Endothelial cell of umbilical vein (primary cell): Measurements from ENCODE around the gene NDUFAF8. TPM values are rescaled to one million over a fixed set of nuclear protein-coding genes. Genes with fewer than 3 reads are reported as not detected.

Experiments used
- BruUV-seq: library from RNA; stranded (reverse); fragments of 400-500 nt; replicated peaks from 2 replicates; lab custom pipeline; 2021; lab: Mats Ljungman, UMichigan
- CTCF ChIA-PET: fragments of 300-600, 350-600 bp; sonication (Branson Sonifier 250); formaldehyde crosslinking; loops from one replicate; lab custom pipeline; 2021; ENCODE audit warnings: antibody characterized with exemption, inconsistent platforms; lab: Charles Lee
- POLR2A ChIA-PET: fragments of 300-600, 350-600 bp; sonication (Branson Sonifier 250); formaldehyde crosslinking; loops from one replicate; lab custom pipeline; 2021; ENCODE audit warnings: antibody characterized with exemption, inconsistent platforms; lab: Charles Lee
- DNase-seq: peaks from one replicate; pipeline ENCODE4 v3.0.0-alpha.2; 2011; ENCODE audit warnings: low read depth, low spot score
- FAIRE-seq: peaks from 2 replicates; lab custom pipeline; 2011; peaks lifted over from hg19 to GRCh38; lab: Jason Lieb, UNC
- H2AFZ ChIP-seq: 2 replicates; pipeline ENCODE4 v1.6.0; 2012; ENCODE audit warnings: low read depth, low read length, control low read depth, inconsistent platforms
- H3K27ac ChIP-seq: 2 replicates; pipeline ENCODE4 v1.5.1; 2011; ENCODE audit warnings: low read depth, mild to moderate bottlenecking, control low read depth, low read length, moderate library complexity; ENCODE audit not compliant: insufficient read depth
- H3K27me3 ChIP-seq, 2 experiments: 2 replicates each; pipeline versions ENCODE4 v1.6.0 to v1.6.1; 2011; ENCODE audit warnings: low read length in 2 of 2, mixed read lengths in 1 of 2; ENCODE audit not compliant: control insufficient read depth in 2 of 2, insufficient read depth in 2 of 2
- H3K36me3 ChIP-seq, 2 experiments: 2 replicates in 1 of 2; 3 replicates in 1 of 2; pipeline ENCODE4 v1.5.1; 2011; ENCODE audit warnings: low read length in 2 of 2, mild to moderate bottlenecking in 1 of 2, moderate library complexity in 1 of 2; ENCODE audit not compliant: control insufficient read depth in 2 of 2, insufficient read depth in 2 of 2; ENCODE audit errors: extremely low read depth in 1 of 2
- H3K4me1 ChIP-seq: 3 replicates; pipeline ENCODE4 v1.5.1; 2011; ENCODE audit warnings: mild to moderate bottlenecking, low read length; ENCODE audit not compliant: control insufficient read depth, insufficient read depth; ENCODE audit errors: extremely low read depth
- H3K4me2 ChIP-seq: 2 replicates; pipeline ENCODE4 v1.6.1; 2011; ENCODE audit warnings: low read length, control low read depth, mixed read lengths; ENCODE audit not compliant: insufficient read depth
- H3K4me3 ChIP-seq, 3 experiments: fragments of 200-600 bp in 1 of 3; sonication (generic), shearing (Covaris generic) in 1 of 3; replicated peaks in 1 of 3; 2 replicates each; pipeline ENCODE4 v1.5.1; 2011 to 2016; ENCODE audit warnings: control low read depth in 3 of 3, low read length in 3 of 3, mild to moderate bottlenecking in 2 of 3, inconsistent platforms in 1 of 3, low read depth in 1 of 3, moderate library complexity in 1 of 3; ENCODE audit not compliant: insufficient read depth in 1 of 3
- H3K79me2 ChIP-seq: 2 replicates; pipeline ENCODE4 v1.6.0; 2012; ENCODE audit warnings: low read length, inconsistent platforms; ENCODE audit not compliant: control insufficient read depth, insufficient read depth
- H3K9ac ChIP-seq: replicated peaks from 2 replicates; pipeline ENCODE3; 2011; ENCODE audit warnings: low read length, control low read depth; ENCODE audit not compliant: insufficient read depth; ENCODE audit errors: extremely low read depth
- H3K9me1 ChIP-seq: replicated peaks from 3 replicates; pipeline ENCODE4 v1.6.0; 2011; ENCODE audit warnings: mild to moderate bottlenecking, low read length; ENCODE audit not compliant: control insufficient read depth, insufficient read depth; ENCODE audit errors: extremely low read depth
- H3K9me3 ChIP-seq: replicated peaks from 2 replicates; pipeline ENCODE4 v1.5.1; 2012; ENCODE audit warnings: low read length, inconsistent platforms; ENCODE audit not compliant: control insufficient read depth, insufficient read depth
- H4K20me1 ChIP-seq: replicated peaks from 2 replicates; pipeline ENCODE3; 2011; ENCODE audit warnings: mild to moderate bottlenecking, low read length; ENCODE audit not compliant: control insufficient read depth, insufficient read depth; ENCODE audit errors: extremely low read depth
- EZH2 ChIP-seq: IDR thresholded peaks from 2 replicates; pipeline ENCODE4 v1.6.1; 2012; ENCODE audit warnings: borderline replicate concordance, low read depth, mild to moderate bottlenecking, moderate library complexity, low read length, inconsistent platforms; ENCODE audit not compliant: severe bottlenecking
- FOS ChIP-seq: IDR thresholded peaks from 2 replicates; pipeline ENCODE4 v1.6.1; 2011; ENCODE audit warnings: mild to moderate bottlenecking, low read length, moderate library complexity, borderline replicate concordance; ENCODE audit not compliant: insufficient read depth
- GATA2 ChIP-seq: IDR thresholded peaks from 2 replicates; pipeline ENCODE4 v1.7.0; 2011; ENCODE audit warnings: low read depth, mild to moderate bottlenecking, moderate library complexity, mixed read lengths, low read length; ENCODE audit not compliant: insufficient read length, insufficient read depth
- JUN ChIP-seq: IDR thresholded peaks from 2 replicates; pipeline ENCODE4 v1.6.1; 2011; ENCODE audit warnings: borderline replicate concordance, low read depth; ENCODE audit not compliant: insufficient read length, insufficient read depth
- MYC ChIP-seq: IDR thresholded peaks from one replicate; pipeline ENCODE4 v1.6.1; 2011; ENCODE audit warnings: mild to moderate bottlenecking, low read depth, low read length
- POLR2A ChIP-seq: IDR thresholded peaks from 2 replicates; pipeline ENCODE4 v1.6.1; 2012; ENCODE audit warnings: low read depth, mild to moderate bottlenecking, control low read depth, low read length
- POLR2AphosphoS5 ChIP-seq: IDR thresholded peaks from 2 replicates; pipeline ENCODE4 v1.6.1; 2012; ENCODE audit warnings: low read depth, mild to moderate bottlenecking, control low read depth, low read length, moderate library complexity; ENCODE audit not compliant: insufficient read depth
- dilution Hi-C: fragments of 300-500 bp; cut with MboI; formaldehyde crosslinking; loops from one replicate; pipeline ENCODE4 v1.15.0; 2019; ENCODE audit warnings: low sequenced_read_pairs; ENCODE audit not compliant: extremely low pct_ligation_motif_present
- intact Hi-C: fragments of 100-400 bp; cut with micrococcal nuclease; formaldehyde crosslinking; loops from one replicate; pipeline ENCODE4 v1.10.0; 2022
- polyA plus RNA-seq, 4 experiments: library from polyadenylated mRNA; depleted of rRNA in 3 of 4; stranded (reverse) in 3 of 4; unstranded in 1 of 4; fragments of >200 nt; gene quantifications; 2 replicates each; pipeline versions ENCODE4 v1.2.1 to v1.2.3, GENCODE V29; 2011 to 2012; ENCODE audit warnings: missing spikeins in 1 of 4
- total RNA-seq: library from RNA; stranded (reverse); gene quantifications from 2 replicates; pipeline ENCODE4 v1.2.3, GENCODE V29; 2021
- TF ChIP-seq, protein P1 (sequence below): IDR thresholded peaks from 2 replicates; pipeline ENCODE4 v1.6.1; 2011; ENCODE audit not compliant: insufficient read depth, insufficient read length
- TF ChIP-seq, protein P2 (sequence below), 2 donors: IDR thresholded peaks; 1 replicate in 1 of 2; 2 replicates in 1 of 2; pipeline ENCODE4 v1.5.1; 2011; ENCODE audit warnings: low read length in 2 of 2, mild to moderate bottlenecking in 2 of 2, moderate library complexity in 2 of 2, control low read depth in 1 of 2, inconsistent platforms in 1 of 2, low read depth in 1 of 2; ENCODE audit not compliant: insufficient read depth in 1 of 2; ENCODE audit errors: extremely low read depth in 1 of 2

The NDUFAF8 gene
- total and polyA plus RNA-seq, 2 donors (not counting 3 experiments of a cell fraction or from before 2014, with no cell fraction given): 61.5 to 83.9 TPM

DNA sequence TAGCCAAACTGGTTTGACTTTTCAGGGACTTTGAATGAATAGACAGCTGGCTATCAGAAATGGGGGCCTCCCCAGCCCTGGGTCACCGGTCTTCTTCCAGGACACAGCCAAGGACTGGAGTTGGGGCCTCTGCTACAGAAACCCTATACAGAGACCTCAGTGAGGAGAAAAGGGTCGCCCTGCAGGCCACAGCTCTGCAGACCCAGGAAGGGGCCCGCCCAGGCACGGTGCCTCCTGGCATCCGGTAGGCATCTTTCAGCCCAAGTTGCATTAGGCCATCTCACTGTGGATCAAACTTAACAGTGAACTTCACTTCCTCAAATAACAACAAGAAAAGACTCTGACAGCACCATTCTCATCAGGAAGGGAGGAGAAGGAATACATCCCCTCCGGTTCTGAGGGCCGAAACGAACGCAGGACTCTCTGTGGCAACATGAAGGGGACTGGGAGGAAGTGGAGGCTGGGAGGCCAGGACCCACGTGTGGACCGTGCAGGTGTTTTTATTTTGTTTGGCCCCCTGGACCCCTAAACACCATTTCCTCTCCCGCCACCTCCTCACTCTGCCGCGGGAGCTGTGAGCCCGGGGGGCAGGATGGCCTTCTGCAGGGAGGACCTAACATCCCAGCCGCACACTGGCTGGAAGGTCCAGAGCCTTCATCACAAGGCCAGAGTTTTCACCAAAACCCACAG is 48.8 kb downstream of the NDUFAF8 start:
- no peak overlapping the region for H3K27ac ChIP-seq
- FAIRE-seq (no peak), DNase-seq (no peak)
- dilution Hi-C loops (no loop called here), intact Hi-C loops (no loop called here)
- H3K4me3 ChIP-seq: no peak overlapping the region
- no TSS peak for BruUV-seq
- no peaks in the 10 kb centered on the region for H3K9me3 ChIP-seq
- H3K36me3 ChIP-seq: peaks cover 3 to 8% of the 10 kb centered on the region in 2 experiments
- H3K27me3 ChIP-seq: no peaks in the 10 kb centered on the region
- peaks cover 27% of the 10 kb centered on the region for H3K4me1 ChIP-seq
- CTCF ChIA-PET: interaction anchor here (0.9 kb wide), 1 partner anchor 197 kb away, joined by 3 read pairs; no protein-coding TSS in a partner anchor
- no peak overlapping the region for H3K4me2 ChIP-seq
- H2AFZ ChIP-seq: no peak overlapping the region
- no peaks in the 10 kb centered on the region for H4K20me1 ChIP-seq
- TF ChIP-seq JUN (no peak), POLR2AphosphoS5 (no peak), POLR2A (no peak), MYC (no peak), FOS (no peak), EZH2 (no peak), GATA2 (no peak)
- TF ChIP-seq, protein P1, sequence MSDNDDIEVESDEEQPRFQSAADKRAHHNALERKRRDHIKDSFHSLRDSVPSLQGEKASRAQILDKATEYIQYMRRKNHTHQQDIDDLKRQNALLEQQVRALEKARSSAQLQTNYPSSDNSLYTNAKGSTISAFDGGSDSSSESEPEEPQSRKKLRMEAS: no peak
- TF ChIP-seq, protein P2, sequence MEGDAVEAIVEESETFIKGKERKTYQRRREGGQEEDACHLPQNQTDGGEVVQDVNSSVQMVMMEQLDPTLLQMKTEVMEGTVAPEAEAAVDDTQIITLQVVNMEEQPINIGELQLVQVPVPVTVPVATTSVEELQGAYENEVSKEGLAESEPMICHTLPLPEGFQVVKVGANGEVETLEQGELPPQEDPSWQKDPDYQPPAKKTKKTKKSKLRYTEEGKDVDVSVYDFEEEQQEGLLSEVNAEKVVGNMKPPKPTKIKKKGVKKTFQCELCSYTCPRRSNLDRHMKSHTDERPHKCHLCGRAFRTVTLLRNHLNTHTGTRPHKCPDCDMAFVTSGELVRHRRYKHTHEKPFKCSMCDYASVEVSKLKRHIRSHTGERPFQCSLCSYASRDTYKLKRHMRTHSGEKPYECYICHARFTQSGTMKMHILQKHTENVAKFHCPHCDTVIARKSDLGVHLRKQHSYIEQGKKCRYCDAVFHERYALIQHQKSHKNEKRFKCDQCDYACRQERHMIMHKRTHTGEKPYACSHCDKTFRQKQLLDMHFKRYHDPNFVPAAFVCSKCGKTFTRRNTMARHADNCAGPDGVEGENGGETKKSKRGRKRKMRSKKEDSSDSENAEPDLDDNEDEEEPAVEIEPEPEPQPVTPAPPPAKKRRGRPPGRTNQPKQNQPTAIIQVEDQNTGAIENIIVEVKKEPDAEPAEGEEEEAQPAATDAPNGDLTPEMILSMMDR (IDR thresholded peaks at IDR 0.05; ENCODE audit: extremely low read depth in 1 of 2, insufficient read depth in 1 of 2, low read depth in 1 of 2, low read length in 2 of 2): no peak
- no peaks in the 10 kb centered on the region for H3K9me1 ChIP-seq
- peaks cover 55% of the 10 kb centered on the region for H3K79me2 ChIP-seq
- no peak overlapping the region for H3K9ac ChIP-seq
- POLR2A ChIA-PET: no interaction called here
